ENCODE measurements around the gene CDCP2. TPM values are rescaled to one million over a fixed set of nuclear protein-coding genes. Genes with fewer than 3 reads are reported as not detected.
A peak's percentile ranks its signal among the peaks of the same experiment; 100 is the strongest.

Gene CDCP2
- total and polyA plus RNA-seq, 12 donors, result 0.03 to 0.11 TPM; not detected in 10

DNA sequence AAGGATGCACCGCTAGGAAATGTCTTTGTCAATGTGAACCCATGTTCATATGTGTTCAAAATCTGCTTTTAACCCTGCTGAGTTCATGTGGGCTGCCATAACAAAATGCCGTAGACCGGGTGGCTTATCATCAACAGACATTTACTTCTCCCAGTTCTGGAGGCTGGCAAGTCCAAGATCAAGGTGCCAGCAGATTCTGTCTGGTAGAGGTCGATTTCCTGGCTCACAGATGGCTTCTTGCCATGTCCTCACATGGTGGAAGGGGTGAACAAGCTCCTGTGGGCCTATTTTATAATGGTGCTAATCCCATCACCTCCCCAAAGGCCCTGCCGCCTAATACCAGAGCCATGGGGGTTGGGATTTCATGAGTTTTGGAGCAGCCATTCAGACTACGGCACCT, 4.6 kb upstream of the CDCP2 start:
- Histone ChIP-seq H3K4me3 (no peak overlapping the region), H3K27ac (no peak overlapping the region), H3K4me1 (peaks cover 0 to 17% (median 8%) of the 10 kb centered on the region in 9 donors), H3K36me3 (no peaks in the 10 kb centered on the region), H3K27me3 (no peaks in the 10 kb centered on the region), H3K9me3 (no peaks in the 10 kb centered on the region)
- intact Hi-C loops (cut with DNase I), result no loop called here
- WGBS, 2 donors, result 86 to 94% methylated on average over 6 of the region's 6 CpGs
- TF ChIP-seq, protein P1, sequence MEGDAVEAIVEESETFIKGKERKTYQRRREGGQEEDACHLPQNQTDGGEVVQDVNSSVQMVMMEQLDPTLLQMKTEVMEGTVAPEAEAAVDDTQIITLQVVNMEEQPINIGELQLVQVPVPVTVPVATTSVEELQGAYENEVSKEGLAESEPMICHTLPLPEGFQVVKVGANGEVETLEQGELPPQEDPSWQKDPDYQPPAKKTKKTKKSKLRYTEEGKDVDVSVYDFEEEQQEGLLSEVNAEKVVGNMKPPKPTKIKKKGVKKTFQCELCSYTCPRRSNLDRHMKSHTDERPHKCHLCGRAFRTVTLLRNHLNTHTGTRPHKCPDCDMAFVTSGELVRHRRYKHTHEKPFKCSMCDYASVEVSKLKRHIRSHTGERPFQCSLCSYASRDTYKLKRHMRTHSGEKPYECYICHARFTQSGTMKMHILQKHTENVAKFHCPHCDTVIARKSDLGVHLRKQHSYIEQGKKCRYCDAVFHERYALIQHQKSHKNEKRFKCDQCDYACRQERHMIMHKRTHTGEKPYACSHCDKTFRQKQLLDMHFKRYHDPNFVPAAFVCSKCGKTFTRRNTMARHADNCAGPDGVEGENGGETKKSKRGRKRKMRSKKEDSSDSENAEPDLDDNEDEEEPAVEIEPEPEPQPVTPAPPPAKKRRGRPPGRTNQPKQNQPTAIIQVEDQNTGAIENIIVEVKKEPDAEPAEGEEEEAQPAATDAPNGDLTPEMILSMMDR (IDR thresholded peaks at IDR 0.05), result no peak
- DNase-seq (no peak), ATAC-seq (no peak)

DNA sequence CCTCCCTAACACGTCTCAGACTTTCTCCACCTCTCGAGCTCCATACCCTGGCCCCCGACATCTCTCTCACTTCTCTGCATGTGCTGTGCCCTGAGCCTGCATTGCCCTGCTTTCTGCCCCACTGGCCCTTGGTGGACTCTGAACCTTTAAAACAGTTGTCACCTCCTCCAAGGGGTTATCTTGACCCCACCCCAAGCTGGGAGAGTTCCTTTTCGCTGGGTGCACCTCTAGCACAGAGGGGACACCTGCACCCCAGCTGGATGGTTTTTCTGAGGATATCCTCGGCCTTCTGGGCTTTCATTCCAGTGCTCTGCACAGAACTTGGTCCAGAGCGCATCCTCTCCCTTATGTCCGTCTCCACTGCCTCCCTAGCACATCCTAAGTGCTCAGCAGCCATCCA, 4.2 kb upstream of the CDCP2 start:
- DNase-seq (no peak), ATAC-seq (no peak)
- Histone ChIP-seq H3K36me3 (no peaks in the 10 kb centered on the region), H3K9me3 (no peaks in the 10 kb centered on the region), H3K27me3 (no peaks in the 10 kb centered on the region), H3K4me3 (no peak overlapping the region), H3K27ac (no peak overlapping the region), H3K4me1 (peaks cover 0 to 17% (median 8%) of the 10 kb centered on the region in 9 donors)
- TF ChIP-seq, protein P1 (IDR thresholded peaks at IDR 0.05), result no peak
- 89 to 96% methylated on average over 7 of the region's 7 CpGs for WGBS, 2 donors
- intact Hi-C loops (cut with DNase I), result no loop called here

DNA sequence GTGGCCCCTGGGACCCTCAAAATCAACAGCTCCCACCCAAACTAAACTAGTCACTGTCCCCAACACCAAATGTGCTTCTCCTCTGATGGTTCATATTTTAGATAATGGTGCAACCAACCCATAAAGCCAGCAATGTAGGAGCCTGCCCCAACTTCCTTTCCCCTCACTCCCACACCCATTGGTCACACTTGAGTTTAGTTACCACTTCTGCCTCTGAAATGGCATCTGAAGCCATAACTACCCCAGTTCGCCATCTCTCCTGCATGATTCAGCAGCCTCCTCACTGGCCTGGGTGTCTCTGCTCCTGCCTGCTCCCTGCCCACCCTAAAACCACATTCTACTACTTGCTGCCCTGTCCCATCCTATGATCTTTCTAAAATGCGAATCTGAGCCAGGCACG, 3.4 kb upstream of the CDCP2 start:
- TF ChIP-seq, protein P1 (IDR thresholded peaks at IDR 0.05), result no peak
- intact Hi-C loops (cut with DNase I), result no loop called here
- Histone ChIP-seq H3K27me3 (no peaks in the 10 kb centered on the region), H3K27ac (no peak overlapping the region), H3K4me3 (no peak overlapping the region), H3K36me3 (no peaks in the 10 kb centered on the region), H3K4me1 (peaks cover 0 to 17% (median 8%) of the 10 kb centered on the region in 9 donors), H3K9me3 (no peaks in the 10 kb centered on the region)
- no peak for ATAC-seq
- no peak for DNase-seq
- WGBS, 2 donors, result 91 to 96% methylated on average over 3 of the region's 3 CpGs

DNA sequence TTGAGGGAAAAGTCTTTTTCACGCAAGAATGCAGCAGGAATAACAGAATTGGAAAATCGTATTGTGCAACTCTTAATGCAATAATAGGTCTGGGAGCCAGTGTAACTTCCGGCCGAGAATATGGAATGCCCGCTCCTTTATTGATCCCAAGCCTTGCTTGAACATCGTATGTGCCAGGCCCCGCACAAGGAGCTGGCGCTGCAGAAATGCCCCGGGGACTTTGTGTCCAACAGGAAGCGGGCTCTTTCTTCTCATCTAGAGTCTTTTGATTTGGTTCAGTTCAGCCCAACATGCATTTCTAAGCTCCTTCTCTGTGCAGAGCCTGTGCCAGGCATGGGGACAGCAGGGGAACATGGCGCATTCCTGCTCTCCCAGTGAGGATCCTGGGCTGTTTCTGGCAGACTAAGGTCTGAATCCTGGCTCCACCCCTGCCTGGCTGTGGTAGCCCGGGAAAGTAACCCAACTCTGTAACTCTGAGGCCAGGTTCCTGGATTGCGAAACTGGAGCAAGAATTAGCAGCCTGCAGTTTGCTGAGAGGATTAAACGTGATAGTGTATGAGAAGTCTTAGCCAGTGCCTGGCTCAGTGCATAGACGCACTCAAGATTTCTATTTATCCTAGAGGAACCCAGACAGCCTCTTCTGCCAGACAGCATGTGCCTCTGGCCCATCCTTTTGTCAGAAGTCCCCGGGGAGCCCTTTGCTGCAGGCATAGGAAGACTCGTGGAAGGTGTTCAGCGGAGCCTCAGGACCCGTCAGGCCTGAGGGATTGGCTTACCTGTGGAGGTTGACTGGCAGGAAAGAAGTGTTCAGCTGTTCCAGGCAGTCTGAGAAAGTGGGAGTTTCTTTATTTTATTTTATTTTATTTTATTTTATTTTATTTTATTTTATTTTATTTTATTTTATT, 987 bp upstream of the CDCP2 start:
- no peaks in the 10 kb centered on the region for H3K36me3 ChIP-seq
- no peak overlapping the region for H3K4me3 ChIP-seq
- peak overlapping the region in 1 of 10 donors; percentile 7 for H3K27ac ChIP-seq
- intact Hi-C loops (cut with DNase I), result no loop called here
- TF ChIP-seq, protein P1 (IDR thresholded peaks at IDR 0.05), result no peak
- H3K4me1 ChIP-seq, result peaks cover 0 to 11% (median 4%) of the 10 kb centered on the region in 9 donors
- no peaks in the 10 kb centered on the region for H3K9me3 ChIP-seq
- DNase-seq, result peak in 1 of 2 donors; percentile 31
- ATAC-seq, result peak in 7 of 8 donors; percentile 39 to 87 (median 72)
- 62 to 68% methylated on average over 19 of the region's 19 CpGs for WGBS, 2 donors
- no peaks in the 10 kb centered on the region for H3K27me3 ChIP-seq
